GM10266 (cell line): ENCODE results near the gene KCNMA1.

ENCODE experiments used
- DNase-seq: peaks from one replicate; pipeline ENCODE4 v3.0.0; 2012; ENCODE audit errors: extremely low spot score
- TF ChIP-seq, protein P1 (sequence below): IDR thresholded peaks from 2 replicates; pipeline ENCODE4 v1.5.1; 2012; ENCODE audit warnings: mild to moderate bottlenecking, low read depth; ENCODE audit not compliant: control insufficient read depth, insufficient read depth; ENCODE audit errors: missing control alignments

The KCNMA1 gene

DNA sequence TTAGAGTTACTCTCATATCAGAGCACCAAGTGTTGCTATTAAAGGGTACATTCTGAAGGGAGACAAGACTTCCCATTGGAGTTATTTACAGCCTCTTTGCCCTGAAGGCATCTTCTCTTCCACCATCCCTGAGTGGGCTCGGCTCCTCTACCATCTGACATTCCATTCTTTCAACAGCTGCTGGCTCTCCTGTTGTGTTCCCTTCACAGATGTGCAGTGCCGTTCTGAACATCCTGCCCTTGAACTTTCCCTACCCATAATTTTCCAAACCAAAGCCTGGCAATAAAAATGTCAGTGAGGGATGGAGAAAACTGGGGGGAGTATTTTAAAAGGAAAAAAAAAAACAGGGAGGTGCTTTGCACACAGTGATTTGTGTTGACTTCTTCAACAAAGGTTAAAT is 392.9 kb downstream of the KCNMA1 start:
- TF ChIP-seq, protein P1, sequence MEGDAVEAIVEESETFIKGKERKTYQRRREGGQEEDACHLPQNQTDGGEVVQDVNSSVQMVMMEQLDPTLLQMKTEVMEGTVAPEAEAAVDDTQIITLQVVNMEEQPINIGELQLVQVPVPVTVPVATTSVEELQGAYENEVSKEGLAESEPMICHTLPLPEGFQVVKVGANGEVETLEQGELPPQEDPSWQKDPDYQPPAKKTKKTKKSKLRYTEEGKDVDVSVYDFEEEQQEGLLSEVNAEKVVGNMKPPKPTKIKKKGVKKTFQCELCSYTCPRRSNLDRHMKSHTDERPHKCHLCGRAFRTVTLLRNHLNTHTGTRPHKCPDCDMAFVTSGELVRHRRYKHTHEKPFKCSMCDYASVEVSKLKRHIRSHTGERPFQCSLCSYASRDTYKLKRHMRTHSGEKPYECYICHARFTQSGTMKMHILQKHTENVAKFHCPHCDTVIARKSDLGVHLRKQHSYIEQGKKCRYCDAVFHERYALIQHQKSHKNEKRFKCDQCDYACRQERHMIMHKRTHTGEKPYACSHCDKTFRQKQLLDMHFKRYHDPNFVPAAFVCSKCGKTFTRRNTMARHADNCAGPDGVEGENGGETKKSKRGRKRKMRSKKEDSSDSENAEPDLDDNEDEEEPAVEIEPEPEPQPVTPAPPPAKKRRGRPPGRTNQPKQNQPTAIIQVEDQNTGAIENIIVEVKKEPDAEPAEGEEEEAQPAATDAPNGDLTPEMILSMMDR, result no peak
- DNase-seq, result no peak

DNA sequence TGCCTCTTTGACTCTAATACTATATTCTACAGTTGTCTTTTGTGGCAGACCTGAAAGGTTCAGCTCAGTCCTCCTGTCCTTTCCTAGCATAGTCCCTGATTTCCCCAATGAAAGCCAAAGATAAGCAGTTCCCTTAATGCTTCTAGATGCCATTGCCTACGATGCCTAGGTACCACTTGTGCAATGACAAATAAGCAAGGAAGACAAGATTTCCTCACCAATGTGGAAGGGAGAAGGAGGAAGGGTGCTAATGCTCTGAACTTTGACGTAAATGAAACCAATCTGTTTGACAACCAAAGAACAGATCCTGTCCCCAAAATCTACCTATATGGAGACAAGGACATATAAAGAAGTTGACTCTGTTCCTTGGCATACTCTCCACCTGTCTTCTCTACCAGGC is 393.3 kb downstream of the KCNMA1 start:
- TF ChIP-seq, protein P1, result no peak
- DNase-seq, result no peak

DNA sequence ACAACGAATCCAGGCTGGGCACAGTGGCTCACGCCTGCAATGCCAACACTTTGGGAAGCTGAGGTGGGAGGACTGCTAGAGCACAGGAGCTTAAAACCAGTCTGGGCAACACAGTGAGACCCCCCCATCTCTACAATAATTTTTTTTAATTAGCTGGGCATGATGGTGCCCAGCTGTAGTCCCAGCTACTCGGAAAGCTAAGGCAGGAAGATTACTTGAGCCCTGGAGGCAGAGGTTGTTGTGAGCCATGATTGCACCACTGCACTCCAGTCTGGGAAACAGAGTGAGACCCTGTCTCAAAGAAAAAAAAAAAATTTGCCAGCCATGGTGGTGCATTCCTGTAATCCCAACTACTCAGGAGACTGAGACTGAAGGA is 396.3 kb downstream of the KCNMA1 start:
- no peak for DNase-seq
- TF ChIP-seq, protein P1, result no peak

DNA sequence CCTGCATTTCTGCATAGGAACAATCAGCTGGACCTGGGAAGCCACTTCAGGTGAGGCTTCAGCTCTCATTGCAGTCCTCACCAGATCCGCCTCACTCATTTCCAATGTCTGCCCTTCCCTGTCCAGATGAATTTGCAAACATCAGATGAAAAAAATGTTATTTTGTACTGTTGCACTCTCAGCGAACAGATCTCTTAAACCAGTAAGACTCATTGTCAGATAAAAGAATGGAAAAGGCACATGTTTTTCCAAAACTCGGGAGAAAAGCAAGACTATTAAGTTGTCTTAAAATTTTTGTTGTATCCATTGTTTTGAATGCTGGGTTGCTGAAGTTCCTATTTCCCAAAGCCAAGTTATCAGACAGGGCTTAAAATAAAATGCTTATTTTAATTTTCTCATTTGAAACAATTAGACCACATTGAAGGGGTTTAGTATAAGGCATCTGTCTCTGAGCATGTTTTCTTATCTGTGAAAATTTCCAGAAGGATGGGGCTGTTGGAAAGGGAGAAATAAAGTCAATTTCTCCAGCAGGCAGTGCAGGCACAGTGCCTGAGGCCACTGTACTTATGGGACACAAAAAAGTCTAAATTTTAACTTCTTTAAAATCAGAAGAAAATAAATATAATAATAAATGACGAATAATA is 396.8 kb downstream of the KCNMA1 start:
- TF ChIP-seq, protein P1, result no peak
- no peak for DNase-seq

DNA sequence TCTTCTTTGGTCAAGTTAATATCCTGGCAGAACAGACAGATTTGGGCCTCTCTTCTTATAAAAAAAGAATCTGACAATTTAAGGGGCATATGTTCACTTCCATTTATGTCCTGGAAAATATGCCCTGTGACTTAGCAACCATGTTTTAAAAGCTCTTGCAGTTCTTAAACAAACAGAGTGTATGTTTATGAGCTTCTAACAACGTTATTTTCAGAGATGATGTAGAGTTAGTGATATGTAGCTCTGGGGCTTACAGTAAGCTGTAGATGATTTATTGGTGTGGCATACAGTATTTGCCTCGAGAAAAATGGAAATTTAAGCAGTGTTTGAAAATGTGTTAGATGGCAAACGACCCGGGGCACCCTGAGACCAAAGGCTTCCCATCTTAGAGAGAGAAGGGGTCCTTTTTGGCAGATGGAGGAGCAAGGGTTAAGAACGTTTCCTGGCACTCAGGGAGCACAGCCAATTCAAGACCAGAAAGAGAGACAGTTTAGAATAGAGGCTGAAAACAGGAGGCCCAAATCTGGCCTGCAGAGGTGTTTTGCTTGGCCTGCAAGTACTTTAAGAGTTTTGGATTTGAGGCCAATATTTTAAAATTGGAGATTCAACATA is 397.5 kb downstream of the KCNMA1 start:
- TF ChIP-seq, protein P1, result no peak
- no peak for DNase-seq

DNA sequence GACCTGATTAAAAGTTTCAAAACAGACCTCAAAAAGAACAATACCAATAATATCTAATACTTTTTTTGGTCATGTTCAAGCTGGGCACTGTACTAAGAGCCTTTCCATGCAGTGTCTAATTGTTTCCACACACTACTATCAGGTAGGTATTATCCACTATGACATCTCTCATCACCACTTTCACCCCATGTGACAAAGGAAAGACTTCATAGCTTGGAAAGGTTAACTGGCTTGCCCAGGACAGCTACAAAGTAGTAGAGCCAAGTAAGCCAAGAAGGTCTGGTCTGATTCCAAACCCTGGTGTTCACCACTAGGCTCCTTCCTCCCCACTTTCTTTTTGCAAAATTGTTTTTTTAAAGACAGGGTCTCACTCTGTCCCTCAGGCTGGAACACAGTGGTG is 400.5 kb downstream of the KCNMA1 start:
- DNase-seq, result no peak
- TF ChIP-seq, protein P1, result no peak

DNA sequence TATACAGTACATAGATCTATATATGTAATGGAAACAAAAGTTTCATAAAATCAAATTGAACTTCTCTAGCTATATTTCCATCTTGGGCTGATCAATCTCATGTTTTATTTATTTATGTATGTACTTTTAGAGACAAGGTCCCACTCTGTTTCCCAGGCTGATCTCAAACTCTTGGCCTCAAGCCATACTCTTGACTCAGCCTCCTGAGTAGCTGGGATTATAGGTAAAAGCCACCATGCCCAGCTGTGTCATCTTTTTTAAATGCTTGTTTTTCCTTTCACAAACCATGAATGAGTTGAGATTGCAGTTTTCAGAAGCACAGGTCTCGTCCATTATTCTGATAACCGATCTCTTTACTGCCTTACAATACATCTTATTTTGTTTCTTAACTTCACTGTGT is 400.9 kb downstream of the KCNMA1 start:
- TF ChIP-seq, protein P1, result no peak
- DNase-seq, result no peak
